Measurements from ENCODE around the gene ALPI. TPM values are rescaled to one million over a fixed set of nuclear protein-coding genes. Genes with fewer than 3 reads are reported as not detected.

ALPI gene
- total RNA-seq, 1 donor from 2014 or later: not detected

DNA sequence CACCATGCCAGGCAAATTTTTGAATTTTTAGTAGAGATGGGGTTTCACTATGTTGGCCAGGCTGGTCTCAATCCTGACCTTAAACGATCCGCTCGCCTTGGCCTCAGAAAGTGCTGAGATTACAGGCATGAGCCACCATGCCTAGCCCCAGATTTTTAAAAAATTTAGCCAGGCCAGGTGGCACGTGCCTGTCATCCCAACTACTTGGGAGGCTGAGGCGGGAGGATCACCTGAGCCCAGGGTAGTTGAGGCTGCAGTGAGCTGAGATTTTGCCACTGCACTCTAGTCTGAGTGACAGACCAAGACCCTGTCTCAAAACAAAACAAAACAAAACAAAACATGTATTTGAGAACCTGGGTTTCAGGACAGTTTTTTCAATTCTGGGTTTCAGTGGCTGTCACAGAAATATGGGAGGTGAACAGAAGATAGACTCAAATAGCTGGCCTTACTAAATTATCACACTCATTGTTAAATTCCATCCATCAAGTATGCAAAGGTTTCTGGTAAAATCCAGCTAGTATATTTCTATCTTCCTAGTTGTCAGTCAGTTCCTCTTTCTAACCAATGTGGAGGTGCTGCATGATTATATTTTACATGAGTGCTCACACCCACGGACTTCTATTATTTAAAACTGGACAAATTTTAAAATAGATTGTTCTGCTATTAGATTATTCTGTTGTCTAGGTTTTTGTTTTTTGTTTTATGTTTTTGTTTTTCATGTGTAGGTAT is 43.9 kb upstream of the ALPI start:
- Mint-ChIP-seq H3K27me3 (ENCODE audit: unreplicated experiment) (no peaks in the 10 kb centered on the region), H3K27ac (ENCODE audit: unreplicated experiment) (no peak overlapping the region), H3K36me3 (ENCODE audit: unreplicated experiment) (no peaks in the 10 kb centered on the region), H3K4me3 (ENCODE audit: unreplicated experiment) (no peak overlapping the region), H3K9me3 (ENCODE audit: unreplicated experiment) (no peaks in the 10 kb centered on the region), H3K4me1 (ENCODE audit: low read depth, unreplicated experiment) (no peaks in the 10 kb centered on the region)
- no peak for DNase-seq
- TF ChIP-seq, protein P1, sequence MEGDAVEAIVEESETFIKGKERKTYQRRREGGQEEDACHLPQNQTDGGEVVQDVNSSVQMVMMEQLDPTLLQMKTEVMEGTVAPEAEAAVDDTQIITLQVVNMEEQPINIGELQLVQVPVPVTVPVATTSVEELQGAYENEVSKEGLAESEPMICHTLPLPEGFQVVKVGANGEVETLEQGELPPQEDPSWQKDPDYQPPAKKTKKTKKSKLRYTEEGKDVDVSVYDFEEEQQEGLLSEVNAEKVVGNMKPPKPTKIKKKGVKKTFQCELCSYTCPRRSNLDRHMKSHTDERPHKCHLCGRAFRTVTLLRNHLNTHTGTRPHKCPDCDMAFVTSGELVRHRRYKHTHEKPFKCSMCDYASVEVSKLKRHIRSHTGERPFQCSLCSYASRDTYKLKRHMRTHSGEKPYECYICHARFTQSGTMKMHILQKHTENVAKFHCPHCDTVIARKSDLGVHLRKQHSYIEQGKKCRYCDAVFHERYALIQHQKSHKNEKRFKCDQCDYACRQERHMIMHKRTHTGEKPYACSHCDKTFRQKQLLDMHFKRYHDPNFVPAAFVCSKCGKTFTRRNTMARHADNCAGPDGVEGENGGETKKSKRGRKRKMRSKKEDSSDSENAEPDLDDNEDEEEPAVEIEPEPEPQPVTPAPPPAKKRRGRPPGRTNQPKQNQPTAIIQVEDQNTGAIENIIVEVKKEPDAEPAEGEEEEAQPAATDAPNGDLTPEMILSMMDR (IDR thresholded peaks at IDR 0.05; ENCODE audit: partially characterized antibody, unreplicated experiment): no peak

DNA sequence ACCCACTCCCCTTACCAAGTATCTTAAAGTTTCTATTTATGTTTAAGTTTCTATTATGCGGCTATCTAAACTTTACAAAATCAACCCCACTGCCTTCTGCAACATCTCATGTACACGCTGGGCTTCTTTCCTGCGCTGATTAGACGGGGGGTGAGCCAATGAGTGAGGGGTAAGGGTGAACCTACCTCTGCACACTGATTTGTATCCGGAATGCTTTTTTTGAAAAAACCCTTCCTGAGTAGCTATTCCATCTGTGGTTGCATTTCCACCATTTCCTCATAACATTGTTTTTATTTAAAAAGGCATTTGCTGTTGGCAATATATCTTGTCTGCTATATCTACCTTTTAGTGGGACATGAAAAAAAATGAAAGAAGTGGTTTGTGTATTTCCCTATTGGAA is 43.0 kb upstream of the ALPI start:
- no peaks in the 10 kb centered on the region for H3K36me3 Mint-ChIP-seq (ENCODE audit: unreplicated experiment)
- no peak overlapping the region for H3K27ac Mint-ChIP-seq (ENCODE audit: unreplicated experiment)
- DNase-seq: no peak
- TF ChIP-seq, protein P1 (IDR thresholded peaks at IDR 0.05; ENCODE audit: partially characterized antibody, unreplicated experiment): no peak
- H3K4me3 Mint-ChIP-seq (ENCODE audit: unreplicated experiment): no peak overlapping the region
- H3K27me3 Mint-ChIP-seq (ENCODE audit: unreplicated experiment): no peaks in the 10 kb centered on the region
- H3K9me3 Mint-ChIP-seq (ENCODE audit: unreplicated experiment): no peaks in the 10 kb centered on the region
- no peaks in the 10 kb centered on the region for H3K4me1 Mint-ChIP-seq (ENCODE audit: low read depth, unreplicated experiment)

DNA sequence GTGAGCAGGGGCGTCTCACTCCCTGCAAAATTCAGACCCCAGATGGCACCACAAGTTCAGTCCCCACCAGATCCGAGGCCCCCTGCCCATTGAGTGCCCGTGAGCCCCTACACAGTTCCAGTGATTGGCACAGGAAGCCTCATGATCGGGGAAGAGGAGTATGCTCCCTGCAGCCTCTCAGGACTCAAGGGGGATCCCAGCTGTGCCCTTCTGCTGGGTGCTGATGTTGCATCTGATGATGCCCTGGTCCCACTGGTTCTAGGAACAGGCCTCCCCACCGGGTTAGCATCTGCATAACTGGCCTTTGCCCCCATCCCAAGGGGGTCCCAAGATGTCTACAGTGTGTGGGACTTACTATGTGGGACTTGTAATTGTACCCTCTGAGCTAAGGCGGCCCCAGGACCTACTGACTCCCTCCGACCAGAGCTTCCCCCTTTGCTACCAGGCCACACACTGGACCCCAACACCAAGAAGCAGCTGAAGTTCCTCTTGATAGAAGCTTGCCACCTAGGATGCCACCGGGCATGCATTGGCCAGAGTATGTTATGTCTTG is 40.7 kb upstream of the ALPI start:
- Mint-ChIP-seq H3K27me3 (ENCODE audit: unreplicated experiment) (peaks cover 2% of the 10 kb centered on the region), H3K36me3 (ENCODE audit: unreplicated experiment) (no peaks in the 10 kb centered on the region), H3K4me3 (ENCODE audit: unreplicated experiment) (no peak overlapping the region), H3K27ac (ENCODE audit: unreplicated experiment) (no peak overlapping the region), H3K9me3 (ENCODE audit: unreplicated experiment) (no peaks in the 10 kb centered on the region), H3K4me1 (ENCODE audit: low read depth, unreplicated experiment) (peaks cover 2% of the 10 kb centered on the region)
- TF ChIP-seq, protein P1 (IDR thresholded peaks at IDR 0.05; ENCODE audit: partially characterized antibody, unreplicated experiment): no peak
- DNase-seq: no peak

DNA sequence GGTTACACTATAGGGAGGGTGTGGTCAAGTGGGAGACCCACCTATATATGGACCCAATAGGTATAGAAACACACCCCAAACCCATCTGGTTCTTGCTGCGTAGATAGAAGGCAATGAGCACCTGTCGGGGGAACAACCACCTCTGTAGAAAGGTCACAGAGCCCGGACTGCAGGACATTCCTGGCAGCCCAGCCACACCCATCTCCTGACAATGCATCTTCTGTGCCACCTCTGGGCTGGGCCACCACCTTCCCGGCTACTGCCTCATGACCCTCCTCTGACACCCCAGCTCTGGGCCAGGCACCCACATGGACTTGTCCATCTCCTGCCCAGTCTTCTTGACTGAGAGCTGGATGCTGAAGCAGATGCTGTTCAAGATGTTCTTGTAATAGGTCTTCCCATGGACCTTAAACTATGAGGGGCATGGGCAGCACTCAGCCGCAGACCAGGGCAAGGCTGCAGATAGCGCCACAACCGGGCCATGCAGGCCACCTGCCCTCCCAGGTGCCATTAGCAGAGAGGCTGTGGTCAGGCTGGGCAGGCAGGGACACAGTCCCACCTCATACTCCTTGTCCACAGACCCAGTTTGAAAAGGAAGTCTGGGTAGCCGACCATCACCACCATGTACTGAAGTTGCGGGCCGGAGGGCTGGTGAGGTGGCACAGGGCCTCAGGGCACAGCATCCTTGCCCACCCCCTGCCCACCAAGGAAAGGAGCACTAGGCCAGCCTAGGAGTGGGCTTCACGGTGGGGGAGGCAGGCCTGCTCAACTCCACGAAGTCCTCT is 40.0 kb upstream of the ALPI start:
- H3K36me3 Mint-ChIP-seq (ENCODE audit: unreplicated experiment): no peaks in the 10 kb centered on the region
- H3K27ac Mint-ChIP-seq (ENCODE audit: unreplicated experiment): no peak overlapping the region
- H3K4me1 Mint-ChIP-seq (ENCODE audit: low read depth, unreplicated experiment): peaks cover 2% of the 10 kb centered on the region
- no peak overlapping the region for H3K4me3 Mint-ChIP-seq (ENCODE audit: unreplicated experiment)
- no peak for DNase-seq
- H3K27me3 Mint-ChIP-seq (ENCODE audit: unreplicated experiment): peaks cover 2% of the 10 kb centered on the region
- TF ChIP-seq, protein P1 (IDR thresholded peaks at IDR 0.05; ENCODE audit: partially characterized antibody, unreplicated experiment): no peak
- H3K9me3 Mint-ChIP-seq (ENCODE audit: unreplicated experiment): no peaks in the 10 kb centered on the region

Data from glutamatergic neuron (in vitro differentiated cells).